Smooth muscle cell (in vitro differentiated cells): Measurements from ENCODE around the gene RBBP5. TPM values are rescaled to one million over a fixed set of nuclear protein-coding genes. Genes with fewer than 3 reads are reported as not detected.

ENCODE experiments used
- DNase-seq: peaks from one replicate; lab custom pipeline; 2025; ENCODE audit not compliant: unreplicated experiment; lab: John Stamatoyannopoulos, UW
- H2AFZ ChIP-seq: fragments of 200-600 bp; sonication (generic); 2 replicates; pipeline ENCODE4 v1.6.0; 2016; ENCODE audit warnings: antibody characterized with exemption, low read depth, mild to moderate bottlenecking
- H3F3A ChIP-seq: fragments of 200-600 bp; sonication (generic); 2 replicates; pipeline ENCODE4 v1.6.0; 2017; ENCODE audit warnings: antibody characterized with exemption, low read depth
- H3K27ac ChIP-seq: fragments of 200-600 bp; sonication (generic); 2 replicates; pipeline ENCODE4 v1.5.1; 2016; ENCODE audit warnings: low read depth, mild to moderate bottlenecking
- H3K27me3 ChIP-seq: fragments of 200-600 bp; sonication (generic); 2 replicates; pipeline ENCODE4 v1.6.1; 2016; ENCODE audit warnings: low read depth, mild to moderate bottlenecking
- H3K36me3 ChIP-seq: fragments of 200-600 bp; sonication (generic); 2 replicates; pipeline ENCODE4 v1.5.1; 2016; ENCODE audit warnings: low read depth
- H3K4me1 ChIP-seq: fragments of 200-600 bp; sonication (generic); 2 replicates; pipeline ENCODE4 v1.5.1; 2016; ENCODE audit warnings: low read depth
- H3K4me2 ChIP-seq: fragments of 200-600 bp; sonication (generic); 2 replicates; pipeline ENCODE4 v1.6.0; 2016; ENCODE audit warnings: mild to moderate bottlenecking
- H3K4me3 ChIP-seq: fragments of 200-600 bp; sonication (generic); 2 replicates; pipeline ENCODE4 v1.5.1; 2016; ENCODE audit warnings: mild to moderate bottlenecking
- H3K79me2 ChIP-seq: fragments of 200-600 bp; sonication (generic); 2 replicates; pipeline ENCODE4 v1.6.0; 2016; ENCODE audit warnings: low read depth, mild to moderate bottlenecking
- H3K9ac ChIP-seq: fragments of 200-600 bp; sonication (generic); 2 replicates; pipeline ENCODE4 v1.6.0; 2016; ENCODE audit warnings: low read depth
- H3K9me3 ChIP-seq: fragments of 200-600 bp; sonication (generic); replicated peaks from 2 replicates; pipeline ENCODE4 v1.5.1; 2016; ENCODE audit warnings: low read depth
- H4K20me1 ChIP-seq: fragments of 200-600 bp; sonication (generic); 2 replicates; pipeline ENCODE4 v1.6.0; 2016; ENCODE audit warnings: low read depth
- WGBS: methylation state at CpG from one replicate; pipeline ENCODE4 v1.1.7; 2016; ENCODE audit warnings: low lambda C conversion rate; 5-methylcytosine and 5-hydroxymethylcytosine counted together
- polyA plus RNA-seq: library from polyadenylated mRNA; unstranded; fragments of >200 nt; fragmentation: Nextera tagmentation; extraction: Ambion mirVana; gene quantifications from 2 replicates; pipeline ENCODE4 v1.2.1, GENCODE V29; 2016
- total RNA-seq: library from RNA; depleted of rRNA; stranded (reverse); fragments of >200 nt; gene quantifications from 2 replicates; pipeline ENCODE4 v1.2.3, GENCODE V29; 2014
- TF ChIP-seq, protein P1 (sequence below): fragments of 200-600 bp; sonication (generic); IDR thresholded peaks from 2 replicates; pipeline ENCODE4 v1.5.1; 2017; ENCODE audit warnings: borderline replicate concordance, mild to moderate bottlenecking, antibody characterized with exemption; ENCODE audit not compliant: insufficient read depth, poor library complexity, severe bottlenecking

Gene RBBP5
- total and polyA plus RNA-seq, 2 experiments from 2014 or later: 12.8 to 18.8 TPM

- WGBS: 38% methylated on average over 12 of the region's 12 CpGs
- TF ChIP-seq, protein P1, sequence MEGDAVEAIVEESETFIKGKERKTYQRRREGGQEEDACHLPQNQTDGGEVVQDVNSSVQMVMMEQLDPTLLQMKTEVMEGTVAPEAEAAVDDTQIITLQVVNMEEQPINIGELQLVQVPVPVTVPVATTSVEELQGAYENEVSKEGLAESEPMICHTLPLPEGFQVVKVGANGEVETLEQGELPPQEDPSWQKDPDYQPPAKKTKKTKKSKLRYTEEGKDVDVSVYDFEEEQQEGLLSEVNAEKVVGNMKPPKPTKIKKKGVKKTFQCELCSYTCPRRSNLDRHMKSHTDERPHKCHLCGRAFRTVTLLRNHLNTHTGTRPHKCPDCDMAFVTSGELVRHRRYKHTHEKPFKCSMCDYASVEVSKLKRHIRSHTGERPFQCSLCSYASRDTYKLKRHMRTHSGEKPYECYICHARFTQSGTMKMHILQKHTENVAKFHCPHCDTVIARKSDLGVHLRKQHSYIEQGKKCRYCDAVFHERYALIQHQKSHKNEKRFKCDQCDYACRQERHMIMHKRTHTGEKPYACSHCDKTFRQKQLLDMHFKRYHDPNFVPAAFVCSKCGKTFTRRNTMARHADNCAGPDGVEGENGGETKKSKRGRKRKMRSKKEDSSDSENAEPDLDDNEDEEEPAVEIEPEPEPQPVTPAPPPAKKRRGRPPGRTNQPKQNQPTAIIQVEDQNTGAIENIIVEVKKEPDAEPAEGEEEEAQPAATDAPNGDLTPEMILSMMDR: peak; percentile 63
- no peaks in the 10 kb centered on the region for H3K36me3 ChIP-seq
- no peaks in the 10 kb centered on the region for H4K20me1 ChIP-seq
- H3K27me3 ChIP-seq: no peaks in the 10 kb centered on the region
- no peak overlapping the region for H3K9ac ChIP-seq
- H2AFZ ChIP-seq: no peak overlapping the region
- no peak overlapping the region for H3K27ac ChIP-seq
- peak; percentile 18 for DNase-seq
- no peaks in the 10 kb centered on the region for H3K4me1 ChIP-seq
- no peak overlapping the region for H3K4me3 ChIP-seq
- no peaks in the 10 kb centered on the region for H3F3A ChIP-seq
- H3K79me2 ChIP-seq: no peaks in the 10 kb centered on the region
- H3K9me3 ChIP-seq: no peaks in the 10 kb centered on the region
- H3K4me2 ChIP-seq: no peak overlapping the region
These were observed 19.7 kb upstream of the RBBP5 start for GRCh38 chr1:205141236-205142101.

GRCh38 chr1:205140113-205140512 is 18.3 kb upstream of the RBBP5 start:
- Histone ChIP-seq H3K4me2 (no peak overlapping the region), H3K9me3 (no peaks in the 10 kb centered on the region), H3K27me3 (no peaks in the 10 kb centered on the region), H3K27ac (no peak overlapping the region), H2AFZ (no peak overlapping the region), H4K20me1 (no peaks in the 10 kb centered on the region), H3K36me3 (no peaks in the 10 kb centered on the region), H3K4me3 (no peak overlapping the region), H3K4me1 (no peaks in the 10 kb centered on the region), H3K9ac (no peak overlapping the region), H3F3A (no peaks in the 10 kb centered on the region), H3K79me2 (no peaks in the 10 kb centered on the region)
- 94% methylated on average over 4 of the region's 4 CpGs for WGBS
- DNase-seq: no peak
- TF ChIP-seq, protein P1: no peak

DNA sequence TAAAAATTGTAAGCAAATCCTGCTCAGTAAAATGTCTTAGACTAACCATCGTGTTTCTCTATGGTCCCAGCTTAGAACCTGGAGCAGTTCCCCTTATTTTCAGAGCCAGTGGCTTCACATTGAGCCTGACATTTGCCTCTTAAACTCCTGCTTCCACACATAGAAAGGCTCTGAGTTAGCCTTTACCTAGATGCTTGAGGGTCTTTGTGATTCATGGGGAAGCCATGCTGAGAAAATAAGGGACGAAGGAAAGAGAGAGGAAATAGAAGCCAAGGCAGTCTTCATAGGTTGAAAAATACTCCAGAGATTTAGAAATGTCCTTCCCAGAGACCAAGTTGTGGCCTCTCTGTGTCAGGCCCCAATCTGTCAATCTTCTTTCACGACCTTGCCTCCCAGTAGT is 16.1 kb upstream of the RBBP5 start:
- no peak overlapping the region for H2AFZ ChIP-seq
- no peak for DNase-seq
- no peak overlapping the region for H3K4me3 ChIP-seq
- TF ChIP-seq, protein P1: no peak
- no peak overlapping the region for H3K27ac ChIP-seq
- H3F3A ChIP-seq: no peaks in the 10 kb centered on the region
- H3K4me1 ChIP-seq: no peaks in the 10 kb centered on the region
- H3K36me3 ChIP-seq: no peaks in the 10 kb centered on the region
- H3K27me3 ChIP-seq: no peaks in the 10 kb centered on the region
- no peaks in the 10 kb centered on the region for H4K20me1 ChIP-seq
- no peak overlapping the region for H3K9ac ChIP-seq
- H3K4me2 ChIP-seq: no peak overlapping the region
- 75% methylated on average over 3 of the region's 3 CpGs for WGBS
- no peaks in the 10 kb centered on the region for H3K9me3 ChIP-seq
- H3K79me2 ChIP-seq: no peaks in the 10 kb centered on the region

DNA sequence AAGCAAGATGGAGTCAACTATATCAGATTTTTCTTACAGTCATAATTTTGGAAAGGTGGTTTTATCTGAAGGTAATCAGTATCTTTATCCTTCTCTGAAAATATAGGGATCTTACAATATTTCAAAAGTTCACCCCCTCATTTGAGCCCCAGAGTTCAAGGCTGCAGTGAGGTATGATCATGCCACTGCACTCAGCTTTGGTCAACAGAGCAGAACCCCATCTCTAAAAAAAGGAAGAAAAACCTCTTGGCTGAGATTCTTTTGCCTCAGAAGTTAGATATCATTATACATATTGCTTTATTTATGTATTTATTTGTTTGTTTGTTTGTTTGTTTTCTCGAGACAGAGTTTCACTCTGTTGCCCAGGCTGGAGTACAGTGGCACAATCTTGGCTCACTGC is 11.5 kb upstream of the RBBP5 start:
- H3K27me3 ChIP-seq: no peaks in the 10 kb centered on the region
- no peaks in the 10 kb centered on the region for H3K4me1 ChIP-seq
- H2AFZ ChIP-seq: no peak overlapping the region
- TF ChIP-seq, protein P1: no peak
- H4K20me1 ChIP-seq: no peaks in the 10 kb centered on the region
- no peak overlapping the region for H3K4me3 ChIP-seq
- H3K27ac ChIP-seq: no peak overlapping the region
- H3K9ac ChIP-seq: no peak overlapping the region
- no peaks in the 10 kb centered on the region for H3F3A ChIP-seq
- H3K79me2 ChIP-seq: no peaks in the 10 kb centered on the region
- WGBS: 83% methylated on average over 1 of the region's 1 CpG
- H3K9me3 ChIP-seq: no peaks in the 10 kb centered on the region
- H3K36me3 ChIP-seq: no peaks in the 10 kb centered on the region
- no peak for DNase-seq
- H3K4me2 ChIP-seq: no peak overlapping the region
